GM06990 (cell line): ENCODE measurements around the gene WDSUB1.

ENCODE experiments used
- DNase-seq: peaks from one replicate; pipeline ENCODE4 v3.0.0-alpha.2; 2011; ENCODE audit not compliant: insufficient read length; ENCODE audit errors: extremely low read depth
- H3K27me3 ChIP-seq: replicated peaks from 2 replicates; pipeline ENCODE4 v1.6.0; 2011; ENCODE audit warnings: low read length; ENCODE audit not compliant: control insufficient read depth, insufficient read depth
- H3K36me3 ChIP-seq: 2 replicates; pipeline ENCODE4 v1.5.1; 2011; ENCODE audit warnings: low read length; ENCODE audit not compliant: control insufficient read depth, insufficient read depth
- H3K4me3 ChIP-seq: replicated peaks from 2 replicates; pipeline ENCODE4 v1.5.1; 2011; ENCODE audit warnings: low read depth, mild to moderate bottlenecking, control low read depth, low read length
- TF ChIP-seq, protein P1 (sequence below): IDR thresholded peaks from 2 replicates; pipeline ENCODE4 v1.5.1; 2011; ENCODE audit warnings: low read length, control low read depth, mild to moderate bottlenecking, inconsistent platforms; ENCODE audit not compliant: insufficient read depth, poor library complexity, severe bottlenecking

The WDSUB1 gene

DNA sequence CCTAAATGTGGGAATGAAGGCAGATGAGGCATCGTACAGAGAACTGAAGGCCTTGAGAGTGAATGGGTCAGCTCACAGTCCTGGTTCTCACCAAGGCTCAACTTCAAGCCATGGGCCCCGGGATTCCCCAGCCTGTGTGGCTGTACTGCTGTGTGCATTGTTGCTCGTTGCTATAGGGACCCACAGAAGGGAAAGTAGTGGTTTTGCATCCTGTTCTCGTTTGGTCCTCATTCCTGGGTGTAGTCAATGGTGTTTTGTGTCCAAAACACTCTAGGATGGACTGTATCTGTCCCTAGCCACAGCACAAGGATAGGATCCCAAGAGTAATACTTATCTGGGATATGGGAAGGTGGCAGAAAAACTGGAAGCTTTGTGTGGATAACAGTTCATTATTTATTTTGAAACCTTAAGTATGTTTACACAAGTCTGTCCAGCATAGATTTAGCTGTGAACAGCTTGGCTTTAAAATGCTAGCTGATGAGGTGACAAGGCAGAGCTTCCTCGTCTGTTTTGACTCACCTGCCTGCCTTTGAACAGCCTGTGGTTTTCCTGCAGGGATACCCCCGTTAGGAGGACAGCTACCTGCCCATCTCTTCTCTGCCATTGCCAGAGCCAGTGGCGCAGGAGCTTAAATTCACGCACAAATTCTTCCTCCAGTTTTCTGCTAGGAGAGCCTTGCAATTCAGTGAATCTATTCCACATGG is 85.0 kb downstream of the WDSUB1 start:
- H3K36me3 ChIP-seq: peaks cover 5% of the 10 kb centered on the region
- DNase-seq: no peak
- H3K27me3 ChIP-seq: no peaks in the 10 kb centered on the region
- TF ChIP-seq, protein P1, sequence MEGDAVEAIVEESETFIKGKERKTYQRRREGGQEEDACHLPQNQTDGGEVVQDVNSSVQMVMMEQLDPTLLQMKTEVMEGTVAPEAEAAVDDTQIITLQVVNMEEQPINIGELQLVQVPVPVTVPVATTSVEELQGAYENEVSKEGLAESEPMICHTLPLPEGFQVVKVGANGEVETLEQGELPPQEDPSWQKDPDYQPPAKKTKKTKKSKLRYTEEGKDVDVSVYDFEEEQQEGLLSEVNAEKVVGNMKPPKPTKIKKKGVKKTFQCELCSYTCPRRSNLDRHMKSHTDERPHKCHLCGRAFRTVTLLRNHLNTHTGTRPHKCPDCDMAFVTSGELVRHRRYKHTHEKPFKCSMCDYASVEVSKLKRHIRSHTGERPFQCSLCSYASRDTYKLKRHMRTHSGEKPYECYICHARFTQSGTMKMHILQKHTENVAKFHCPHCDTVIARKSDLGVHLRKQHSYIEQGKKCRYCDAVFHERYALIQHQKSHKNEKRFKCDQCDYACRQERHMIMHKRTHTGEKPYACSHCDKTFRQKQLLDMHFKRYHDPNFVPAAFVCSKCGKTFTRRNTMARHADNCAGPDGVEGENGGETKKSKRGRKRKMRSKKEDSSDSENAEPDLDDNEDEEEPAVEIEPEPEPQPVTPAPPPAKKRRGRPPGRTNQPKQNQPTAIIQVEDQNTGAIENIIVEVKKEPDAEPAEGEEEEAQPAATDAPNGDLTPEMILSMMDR: no peak
- H3K4me3 ChIP-seq: no peak overlapping the region

GRCh38 chr2:159200498-159200897 is 86.0 kb downstream of the WDSUB1 start:
- DNase-seq: no peak
- TF ChIP-seq, protein P1: no peak
- no peak overlapping the region for H3K4me3 ChIP-seq
- no peaks in the 10 kb centered on the region for H3K27me3 ChIP-seq
- H3K36me3 ChIP-seq: peaks cover 10% of the 10 kb centered on the region

DNA sequence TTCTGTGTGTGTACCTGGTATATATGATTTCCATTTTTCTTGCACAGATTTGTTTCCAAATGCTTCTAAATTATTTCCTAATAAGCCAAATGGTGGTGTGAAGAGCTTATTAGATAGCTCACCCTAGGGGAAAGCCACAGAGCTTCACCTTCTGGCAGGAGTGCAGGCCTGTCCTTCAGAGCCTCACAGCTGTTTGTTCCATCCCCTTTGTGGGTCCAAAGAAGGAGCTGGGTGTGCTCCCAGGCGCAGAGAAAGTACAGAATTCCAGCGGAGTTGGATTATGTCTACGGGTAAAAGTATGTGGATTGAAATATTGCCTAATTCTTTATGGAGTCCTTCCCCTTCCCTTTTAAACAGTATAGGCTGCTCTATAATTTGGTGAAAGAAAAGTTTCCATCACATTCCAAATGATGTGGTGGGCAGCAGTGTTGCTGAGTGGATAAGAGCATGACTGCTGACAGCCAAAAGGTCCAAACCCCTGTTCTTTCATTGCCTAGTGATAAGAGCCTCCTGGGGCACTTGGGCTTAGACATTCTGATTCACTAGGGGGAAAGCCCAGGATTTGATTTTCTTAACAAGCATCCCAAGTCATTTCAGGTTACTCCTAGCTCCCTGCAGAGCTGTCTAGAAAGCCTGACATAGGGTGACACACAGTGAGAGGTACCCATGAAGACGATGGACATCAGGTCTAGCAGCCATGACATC is 86.6 kb downstream of the WDSUB1 start:
- TF ChIP-seq, protein P1: no peak
- H3K4me3 ChIP-seq: no peak overlapping the region
- DNase-seq: no peak
- no peaks in the 10 kb centered on the region for H3K27me3 ChIP-seq
- peaks cover 11% of the 10 kb centered on the region for H3K36me3 ChIP-seq

DNA sequence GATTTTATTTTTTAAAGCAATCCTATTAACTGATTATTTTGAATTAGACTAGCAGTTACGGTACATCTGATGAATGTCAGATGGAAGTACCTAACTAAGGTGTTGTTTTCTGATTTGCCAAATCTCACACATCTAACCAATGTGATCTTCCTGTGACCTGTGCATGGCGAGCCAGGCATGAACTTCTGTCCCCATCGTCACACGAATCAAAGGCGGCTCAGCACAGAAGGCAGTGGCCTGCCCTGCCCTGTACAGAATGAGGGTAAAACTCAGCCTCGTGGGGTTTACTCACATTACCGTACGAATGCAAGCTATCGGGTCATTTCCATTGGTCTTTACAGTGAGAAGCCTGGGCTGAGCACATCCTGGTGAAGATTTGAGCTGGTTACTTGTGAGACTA is 87.3 kb downstream of the WDSUB1 start:
- no peak for DNase-seq
- Histone ChIP-seq H3K36me3 (peaks cover 12% of the 10 kb centered on the region), H3K27me3 (no peaks in the 10 kb centered on the region), H3K4me3 (no peak overlapping the region)
- TF ChIP-seq, protein P1: no peak

DNA sequence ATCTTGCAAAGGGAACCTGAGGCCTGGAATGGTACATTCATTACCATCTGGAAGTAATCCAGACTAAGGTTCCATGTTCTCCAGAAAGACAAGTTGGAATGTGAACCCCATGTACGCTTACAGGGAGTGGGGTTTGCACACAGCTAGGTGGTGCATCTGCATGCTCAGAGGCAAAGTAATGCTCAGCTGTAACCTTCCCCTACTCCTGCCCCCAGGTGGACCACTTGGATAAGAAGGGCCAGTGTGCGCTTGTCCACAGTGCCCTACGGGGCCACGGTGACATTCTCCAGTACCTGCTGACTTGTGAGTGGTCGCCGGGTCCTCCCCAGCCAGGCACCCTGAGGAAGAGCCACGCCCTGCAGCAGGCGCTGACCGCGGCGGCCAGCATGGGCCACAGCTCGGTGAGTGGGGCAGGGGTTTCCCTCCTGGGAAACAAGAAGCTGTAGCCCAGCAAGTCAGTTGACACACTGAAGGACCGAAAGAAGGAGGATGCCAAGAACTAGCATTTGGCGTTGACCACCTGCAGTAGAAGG is 90.0 kb downstream of the WDSUB1 start:
- no peak for DNase-seq
- TF ChIP-seq, protein P1: no peak
- H3K36me3 ChIP-seq: peaks cover 12% of the 10 kb centered on the region
- no peak overlapping the region for H3K4me3 ChIP-seq
- H3K27me3 ChIP-seq: no peaks in the 10 kb centered on the region
